Measurements from ENCODE around the gene CDH4.

DNA sequence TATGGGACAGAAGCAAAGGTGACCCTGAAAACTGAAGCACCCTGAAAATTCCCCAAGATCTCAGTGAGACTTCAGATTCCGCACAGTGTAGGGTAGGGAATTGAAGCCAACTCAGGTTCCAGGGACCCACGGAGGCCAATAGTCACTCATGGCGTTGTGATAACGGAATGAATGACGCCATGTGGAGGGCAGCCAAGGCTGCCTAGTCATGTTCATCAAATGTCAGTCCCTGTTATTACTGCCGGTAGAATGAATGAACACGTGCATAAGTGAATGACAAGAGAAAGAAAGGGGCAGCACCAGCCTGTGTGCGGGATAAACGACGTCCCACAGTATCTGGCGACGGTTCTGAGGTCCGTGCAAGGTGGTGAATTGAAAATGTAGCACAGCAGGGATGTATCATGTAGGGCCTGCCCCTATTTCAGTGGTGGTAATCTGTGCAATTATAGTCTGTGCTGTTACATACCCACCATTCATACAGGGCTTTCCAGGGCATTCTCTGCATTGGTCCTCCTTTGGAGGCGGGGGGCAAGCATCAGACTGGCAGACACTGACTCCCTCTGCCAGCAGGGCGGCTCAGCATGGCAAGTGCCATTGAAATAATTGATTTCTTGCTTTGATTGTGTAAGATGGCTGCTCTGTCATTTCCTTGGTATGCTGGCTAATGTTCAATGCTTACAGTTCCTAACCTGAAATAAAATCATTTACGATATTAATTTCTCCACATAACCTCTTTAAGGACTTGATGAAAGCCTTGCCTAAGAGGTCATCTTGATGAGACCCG lies 386.9 kb downstream of the CDH4 start:
- peak; percentile 29 to 56 (median 42) for TF ChIP-seq CTCF (optimal IDR thresholded peaks at IDR 0.05 in 1 of 3, IDR thresholded peaks at IDR 0.05 in 1 of 3, conservative IDR thresholded peaks at IDR 0.05 in 1 of 3; ENCODE audit: extremely low read depth in 1 of 3, insufficient read depth in 2 of 3, low read length in 3 of 3)
- TF ChIP-seq EZH2 (IDR thresholded peaks at IDR 0.05; ENCODE audit: low read length) = no peak

Measured in keratinocyte (primary cell).